Measurements from ENCODE around the gene KCNK5.

Gene KCNK5

DNA sequence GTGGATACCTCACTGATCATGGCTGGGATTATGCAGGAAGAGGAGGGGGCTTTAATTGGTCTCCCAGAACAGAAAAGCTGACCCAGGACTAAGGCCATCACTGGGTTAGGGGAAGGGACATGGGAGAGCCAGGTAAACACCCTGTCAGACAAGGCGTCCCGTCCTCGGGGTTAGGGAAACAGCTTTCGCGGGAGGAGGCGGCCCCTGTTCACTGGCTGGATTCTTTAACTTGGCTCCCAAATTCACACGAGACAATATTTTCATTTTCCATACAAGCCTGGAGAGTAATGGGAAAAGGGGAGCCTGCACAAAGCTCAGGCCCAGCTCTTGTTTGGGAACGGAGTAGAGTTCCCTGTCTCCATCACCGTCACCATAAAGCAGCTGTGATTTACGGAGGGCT is 29.3 kb downstream of the KCNK5 start:
- no peak for DNase-seq (ENCODE audit: low read depth)
- no peak for TF ChIP-seq CTCF (IDR thresholded peaks at IDR 0.05; ENCODE audit: low read length, missing control alignments)

GRCh38 chr6:39199231-39199940 is 29.9 kb downstream of the KCNK5 start:
- no peak overlapping the region for H3K4me3 ChIP-seq (replicated peaks; ENCODE audit: low read depth, low read length)
- DNase-seq (ENCODE audit: low read depth): no peak
- TF ChIP-seq CTCF (IDR thresholded peaks at IDR 0.05; ENCODE audit: low read length, missing control alignments): no peak

More for the DNA sequence above, 29.3 kb downstream of the KCNK5 start:
- no peak overlapping the region for H3K4me3 ChIP-seq (replicated peaks; ENCODE audit: low read depth, low read length)

DNA sequence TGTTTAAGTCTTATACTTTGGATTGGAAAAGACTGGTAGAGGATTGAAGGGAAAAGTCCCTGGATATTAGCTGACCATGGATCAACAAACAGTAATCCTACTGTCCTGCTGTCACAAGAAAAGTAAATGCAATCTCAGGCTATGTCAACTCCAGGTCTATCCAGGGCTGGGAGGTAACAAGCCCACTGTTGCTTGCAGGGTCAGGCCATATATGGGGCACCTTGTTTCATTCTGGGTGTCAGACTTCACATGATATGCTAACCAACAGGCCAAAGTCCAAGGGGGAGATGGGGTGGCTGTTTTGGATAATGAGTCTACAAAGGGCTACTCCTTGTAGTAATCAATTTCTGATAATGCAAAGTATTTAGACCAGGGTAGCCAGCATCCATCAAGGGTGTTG is 30.7 kb downstream of the KCNK5 start:
- DNase-seq (ENCODE audit: low read depth): no peak
- H3K4me3 ChIP-seq (replicated peaks; ENCODE audit: low read depth, low read length): no peak overlapping the region
- no peak for TF ChIP-seq CTCF (IDR thresholded peaks at IDR 0.05; ENCODE audit: low read length, missing control alignments)

DNA sequence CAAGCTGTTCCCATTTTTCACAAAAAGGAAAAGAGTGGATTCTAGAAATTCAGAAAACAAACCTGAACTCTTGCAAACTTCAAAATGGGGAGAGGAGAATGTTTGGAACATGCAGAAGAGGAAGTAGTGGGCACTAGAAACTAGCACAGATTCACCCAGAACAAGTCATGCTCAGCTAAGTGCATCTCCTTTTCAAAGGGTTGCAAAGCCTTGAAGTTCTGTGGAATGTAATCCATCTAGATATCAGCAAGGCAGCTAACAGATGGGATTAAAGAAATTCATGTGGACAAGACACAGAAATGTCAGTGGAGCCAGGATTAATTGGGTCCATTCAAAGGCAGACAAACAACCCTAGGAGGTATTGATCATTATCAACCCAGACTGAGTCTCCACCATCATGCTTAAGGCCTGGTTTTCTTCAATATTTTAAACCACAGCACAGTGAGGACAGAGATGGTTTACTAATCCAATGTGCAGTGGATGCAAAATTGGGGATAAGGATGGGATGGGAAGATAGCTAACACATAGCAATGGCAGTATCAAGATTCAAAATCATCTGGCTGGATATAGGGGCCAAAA is 31.3 kb downstream of the KCNK5 start:
- DNase-seq (ENCODE audit: low read depth): no peak
- no peak for TF ChIP-seq CTCF (IDR thresholded peaks at IDR 0.05; ENCODE audit: low read length, missing control alignments)
- no peak overlapping the region for H3K4me3 ChIP-seq (replicated peaks; ENCODE audit: low read depth, low read length)

DNA sequence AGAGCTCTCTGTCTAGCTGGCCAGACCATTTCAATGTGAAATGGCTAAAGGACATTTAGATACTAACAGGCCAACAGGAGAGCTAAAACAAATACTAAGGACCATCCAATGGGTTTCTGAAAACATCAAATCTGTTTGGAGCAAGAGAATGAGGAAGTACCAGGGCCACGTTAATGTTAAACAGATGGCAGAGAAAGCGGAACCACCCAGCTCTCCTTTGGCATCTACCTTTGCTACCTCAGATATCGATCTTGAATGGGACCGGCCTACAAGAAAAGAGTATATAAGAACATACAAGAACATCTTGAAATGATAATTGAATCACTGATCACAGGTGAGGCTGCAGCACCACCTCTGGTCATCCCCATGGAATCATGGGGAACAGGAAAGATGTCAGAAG is 31.8 kb downstream of the KCNK5 start:
- no peak for DNase-seq (ENCODE audit: low read depth)
- H3K4me3 ChIP-seq (replicated peaks; ENCODE audit: low read depth, low read length): no peak overlapping the region
- TF ChIP-seq CTCF (IDR thresholded peaks at IDR 0.05; ENCODE audit: low read length, missing control alignments): no peak

DNA sequence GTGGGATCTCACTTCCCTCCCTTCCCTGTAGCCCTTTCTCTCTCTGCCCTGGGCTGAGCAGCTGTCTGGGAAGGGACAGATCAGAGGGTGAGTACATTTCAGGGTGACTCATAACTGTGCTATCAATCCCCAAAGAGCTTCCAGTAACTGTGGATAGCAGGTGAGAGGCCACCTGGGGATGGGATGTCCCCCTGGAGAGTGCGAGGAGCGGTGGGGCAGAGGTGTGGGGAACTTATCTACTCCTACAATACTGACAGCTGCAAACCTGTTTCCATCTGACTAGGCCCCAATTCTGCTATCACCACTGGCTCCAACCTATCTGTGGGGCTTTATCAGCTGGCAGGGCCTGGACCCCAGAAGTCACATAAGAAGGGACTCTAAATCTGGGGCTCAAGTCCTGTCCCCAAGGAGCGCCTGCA is 32.6 kb downstream of the KCNK5 start:
- H3K4me3 ChIP-seq (replicated peaks; ENCODE audit: low read depth, low read length): no peak overlapping the region
- no peak for DNase-seq (ENCODE audit: low read depth)
- no peak for TF ChIP-seq CTCF (IDR thresholded peaks at IDR 0.05; ENCODE audit: low read length, missing control alignments)

All from fibroblast of pulmonary artery (primary cell).